NCI-H69 (cell line): Measurements from ENCODE around the gene CEND1.

Experiments used
- DNase-seq: peaks from one replicate; lab custom pipeline; 2025; lab: John Stamatoyannopoulos, UW

CEND1 gene

DNA sequence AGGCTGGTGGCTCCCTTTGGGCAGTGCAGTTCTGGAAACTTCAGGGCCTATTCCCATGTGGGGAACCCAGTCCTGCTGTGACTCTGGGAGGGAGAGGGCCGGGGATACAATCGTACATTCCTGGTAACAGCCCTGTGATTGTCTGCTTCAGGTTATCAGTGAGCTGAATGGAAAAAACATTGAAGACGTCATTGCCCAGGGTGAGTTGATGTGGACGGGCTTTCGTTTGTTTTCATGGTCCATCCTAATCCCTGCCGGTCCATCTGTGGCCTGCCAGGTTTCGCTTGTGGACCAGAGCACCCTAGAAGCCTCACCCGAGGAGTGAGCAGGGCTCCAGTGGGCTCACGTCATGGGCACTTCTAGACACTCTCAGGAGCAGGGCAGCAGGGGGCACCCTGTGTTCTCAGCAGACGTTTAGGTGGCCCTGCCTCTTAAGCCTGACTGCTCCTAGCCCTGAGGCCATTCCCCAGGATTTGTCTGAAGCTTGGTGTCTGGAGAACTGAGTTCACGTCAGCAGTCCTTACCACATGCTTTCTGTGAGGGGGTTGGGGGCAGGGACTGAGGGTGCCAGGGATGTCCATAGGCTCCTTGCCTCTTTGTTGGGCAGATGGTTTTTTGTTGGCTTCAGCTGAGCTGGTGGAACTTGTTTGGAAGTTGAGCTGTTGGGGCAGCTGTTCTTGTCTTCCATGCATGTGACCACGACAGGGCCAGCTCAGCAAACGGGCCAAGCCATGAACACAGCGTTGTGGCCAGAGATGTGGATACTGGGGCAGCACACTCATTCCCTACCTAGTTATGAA is 21.8 kb upstream of the CEND1 start:
- no peak for DNase-seq

- DNase-seq: peak; percentile 57
These were observed 20.2 kb upstream of the CEND1 start for GRCh38 chr11:810040-810567.

DNA sequence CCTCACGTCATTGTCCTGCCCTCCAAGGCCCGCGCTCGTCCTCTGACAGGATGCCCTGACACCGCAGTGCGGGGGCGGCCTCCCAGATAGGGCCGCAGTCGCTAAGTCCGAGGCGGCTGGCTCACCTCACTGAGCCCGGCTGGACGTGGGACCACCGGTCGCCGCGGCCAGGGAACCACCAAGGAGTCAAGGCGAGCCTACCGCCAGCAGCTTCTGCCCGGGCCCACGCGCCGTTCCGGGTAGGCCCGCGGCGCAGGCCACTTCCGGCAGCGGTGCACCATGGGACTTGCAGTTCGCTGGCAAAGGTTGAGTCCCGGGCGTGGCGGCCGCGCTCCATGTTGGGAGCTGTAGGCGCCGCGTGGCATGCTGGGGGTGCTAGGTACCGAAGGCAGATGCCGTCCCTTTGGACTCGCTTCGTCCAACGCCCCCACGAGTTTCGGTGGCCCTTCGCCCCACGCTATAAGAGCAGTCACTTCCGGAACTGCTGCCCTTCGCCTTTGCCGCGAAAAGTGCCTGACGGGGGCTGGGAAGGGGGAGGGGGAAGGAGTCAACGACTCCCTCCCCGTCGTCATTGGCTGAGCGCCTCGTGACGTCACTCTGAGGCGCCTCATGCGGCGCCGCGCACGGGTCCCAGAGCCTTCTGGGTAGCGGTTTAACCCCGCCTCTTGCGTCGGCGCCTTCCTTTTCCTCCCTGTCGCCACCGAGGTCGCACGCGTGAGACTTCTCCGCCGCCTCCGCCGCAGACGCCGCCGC is 19.6 kb upstream of the CEND1 start, which contains the start of gene RPLP2:
Gene RPLP2 (plus strand): TSS at position 681 of the 753 bp plus-strand sequence. CDS start 268 bp downstream, outside the sequence.
- peak; percentile 99 for DNase-seq

DNA sequence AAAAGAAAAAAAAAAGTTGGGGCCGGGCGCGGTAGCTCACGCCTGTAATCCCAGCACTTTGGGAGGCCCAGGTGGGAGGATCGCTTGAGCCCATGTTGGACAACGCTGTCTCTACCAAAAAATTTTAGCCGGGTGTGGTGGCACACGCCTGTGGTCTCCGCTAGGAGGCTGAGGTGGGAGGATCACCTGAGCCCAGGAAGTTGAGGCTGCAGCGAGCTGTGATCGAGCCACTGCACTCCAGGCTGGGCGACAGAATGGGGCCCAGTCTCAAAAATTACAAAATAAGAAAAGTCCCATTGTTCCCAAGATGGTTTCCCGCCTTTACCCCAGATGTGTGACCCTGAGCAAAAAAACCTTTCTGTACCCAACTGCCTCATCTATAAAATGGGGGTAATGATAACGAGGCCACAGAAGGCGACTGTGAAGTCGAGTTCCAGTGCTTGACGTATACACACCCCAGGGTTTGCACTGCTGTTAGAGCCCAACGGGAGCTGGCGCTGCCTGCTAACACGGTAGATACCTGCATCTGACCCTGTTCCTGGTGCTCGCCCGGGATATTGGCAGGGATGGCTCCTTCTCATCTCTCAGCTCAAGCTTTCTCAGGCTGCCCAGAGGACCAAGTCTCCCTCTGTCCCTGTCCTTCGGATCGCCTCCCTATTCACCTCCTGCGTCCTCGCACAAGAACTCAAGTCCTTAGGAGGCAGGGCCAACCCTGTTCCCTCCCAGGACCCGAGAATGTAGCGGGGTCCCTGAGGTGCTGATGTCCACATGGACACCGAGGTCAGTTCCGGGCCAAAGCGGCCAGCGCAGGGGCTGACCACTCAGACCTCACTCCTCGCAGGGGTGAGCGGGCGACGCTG is 18.8 kb upstream of the CEND1 start:
- DNase-seq: peak; percentile 47

DNA sequence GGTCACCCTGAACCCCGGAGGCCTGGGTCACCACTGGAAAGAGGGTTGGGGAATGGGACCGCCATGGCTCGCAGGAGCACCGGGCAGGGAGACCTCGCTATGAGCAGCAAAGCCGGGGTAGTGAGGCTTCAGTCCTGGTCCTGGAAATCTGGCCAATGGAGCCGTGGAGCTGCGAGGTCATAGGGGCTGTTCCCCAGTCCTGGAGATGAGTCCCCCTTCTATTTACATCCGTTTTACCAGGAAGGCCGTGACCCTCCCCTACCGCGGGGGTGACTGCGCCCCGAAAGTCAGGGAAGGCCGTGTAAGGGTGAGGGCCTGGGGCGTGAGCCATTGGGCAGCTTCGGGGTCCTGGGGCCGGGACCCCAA is 14.7 kb upstream of the CEND1 start:
- peak; percentile 55 for DNase-seq

GRCh38 chr11:803770-804598 is 14.1 kb upstream of the CEND1 start:
- peak; percentile 74 for DNase-seq

DNA sequence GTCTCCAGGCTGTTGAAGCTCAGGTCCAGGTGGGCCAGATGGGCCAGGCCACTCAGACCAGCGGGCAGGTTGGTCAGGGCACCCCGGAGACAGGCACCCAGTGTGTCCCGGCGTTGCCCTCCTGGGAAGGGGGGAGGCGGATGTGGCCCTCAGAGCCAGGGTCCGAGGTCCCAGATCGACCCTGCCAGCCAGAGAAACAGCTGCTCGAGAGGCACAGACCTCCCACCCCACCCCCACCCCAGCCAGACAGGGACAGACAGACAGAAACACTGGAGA is 13.5 kb upstream of the CEND1 start:
- DNase-seq: no peak

DNA sequence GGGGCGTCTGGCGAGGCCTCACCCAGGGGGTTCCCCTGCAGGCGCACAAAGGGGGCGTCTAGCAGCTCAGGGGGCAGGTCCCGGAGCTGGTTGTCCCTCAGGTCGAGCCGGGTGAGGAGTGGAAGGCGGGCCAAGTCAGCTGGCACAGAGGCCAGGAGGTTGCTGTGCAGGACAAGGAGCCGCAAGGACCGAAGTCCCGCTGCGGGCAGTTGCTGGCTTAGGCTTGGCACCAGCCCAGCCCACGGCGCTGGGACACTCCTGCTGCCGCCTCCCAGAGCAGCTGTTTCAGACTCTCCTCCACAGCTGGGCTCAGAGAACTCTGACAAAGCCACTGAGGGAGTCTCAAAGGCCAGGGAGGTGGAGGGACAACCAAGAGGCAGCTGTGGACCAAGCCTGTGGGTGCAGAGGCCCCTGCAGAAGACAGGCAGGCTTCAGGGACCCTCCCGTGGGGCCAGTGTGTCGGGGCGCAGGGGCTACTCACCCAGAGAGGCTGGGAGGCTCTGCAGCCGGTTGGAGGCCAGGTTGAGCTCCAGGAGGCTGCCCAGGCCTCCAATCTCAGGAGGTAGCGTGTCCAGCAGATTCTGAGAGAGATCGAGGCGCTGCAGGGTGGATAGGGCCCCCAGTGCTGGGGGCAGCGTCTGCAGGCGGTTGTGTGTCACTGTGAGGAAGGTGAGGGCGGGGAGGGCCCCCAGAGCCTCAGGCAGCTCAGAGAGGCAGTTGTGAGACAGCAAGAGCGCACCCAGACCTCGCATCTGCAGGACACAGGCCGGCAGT is 13.0 kb upstream of the CEND1 start:
- DNase-seq: no peak

DNA sequence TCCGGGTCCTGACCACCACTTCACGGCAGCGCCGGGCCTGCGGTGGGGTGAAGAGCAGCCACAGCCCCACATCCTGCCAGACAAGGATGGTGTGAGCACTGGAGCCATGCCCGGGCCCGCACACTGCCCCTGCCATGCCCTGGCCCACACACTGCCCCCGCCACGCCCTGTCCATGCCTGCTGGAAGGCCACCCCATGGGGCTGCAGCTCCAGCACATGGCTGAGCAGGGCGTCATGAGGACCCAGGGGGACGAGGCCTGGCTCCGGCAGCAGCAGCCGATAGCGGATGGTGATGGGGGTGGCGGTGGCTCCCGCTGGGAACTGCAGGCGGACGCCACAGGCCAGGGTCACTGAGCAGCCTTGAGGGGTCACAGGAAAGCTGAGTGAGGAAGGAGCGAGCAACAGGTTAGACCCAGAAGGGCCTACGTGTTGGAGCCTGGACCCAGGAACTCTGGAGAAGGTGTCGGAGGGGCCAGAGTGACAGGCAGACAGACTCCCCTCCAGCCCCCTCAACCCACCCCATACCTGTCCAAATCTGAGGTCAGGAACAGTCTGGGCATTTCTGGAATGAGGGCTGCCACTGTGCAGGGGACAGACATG is 12.2 kb upstream of the CEND1 start:
- no peak for DNase-seq

DNA sequence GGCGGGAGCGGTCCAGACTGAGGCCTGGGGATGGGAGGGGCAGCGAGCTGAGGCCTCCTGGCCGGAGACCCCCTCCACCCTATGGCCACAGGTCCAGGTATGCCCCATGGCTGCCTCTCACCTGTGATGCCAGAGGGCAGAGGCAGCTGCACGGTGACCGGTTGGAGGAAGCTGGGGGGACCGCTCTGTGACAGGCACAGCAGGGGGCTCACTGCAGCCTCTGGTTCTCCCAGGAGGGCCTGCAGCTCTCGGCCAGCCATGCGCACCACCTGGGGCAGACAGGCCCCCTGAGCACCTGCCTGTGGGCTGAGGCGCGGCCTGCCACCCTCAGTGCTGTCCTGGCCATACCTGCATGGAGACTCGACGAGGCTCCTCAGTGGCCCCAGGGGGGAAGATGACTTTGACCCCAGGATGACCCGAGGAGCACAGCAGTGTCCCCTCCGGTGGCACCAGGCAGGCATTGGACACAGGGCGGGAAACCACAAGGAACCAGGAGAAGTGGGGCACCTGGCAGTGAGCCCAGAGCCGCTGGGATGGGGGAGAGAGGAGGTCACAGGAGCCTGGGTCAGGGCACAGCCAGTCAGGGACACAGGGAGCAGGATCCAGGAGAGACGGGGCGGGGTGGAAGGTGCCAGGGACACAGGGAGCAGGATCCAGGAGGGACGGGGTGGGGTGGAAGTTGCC is 11.3 kb upstream of the CEND1 start:
- DNase-seq: no peak

- no peak for DNase-seq
These were observed 10.6 kb upstream of the CEND1 start for GRCh38 chr11:800473-800872.

DNA sequence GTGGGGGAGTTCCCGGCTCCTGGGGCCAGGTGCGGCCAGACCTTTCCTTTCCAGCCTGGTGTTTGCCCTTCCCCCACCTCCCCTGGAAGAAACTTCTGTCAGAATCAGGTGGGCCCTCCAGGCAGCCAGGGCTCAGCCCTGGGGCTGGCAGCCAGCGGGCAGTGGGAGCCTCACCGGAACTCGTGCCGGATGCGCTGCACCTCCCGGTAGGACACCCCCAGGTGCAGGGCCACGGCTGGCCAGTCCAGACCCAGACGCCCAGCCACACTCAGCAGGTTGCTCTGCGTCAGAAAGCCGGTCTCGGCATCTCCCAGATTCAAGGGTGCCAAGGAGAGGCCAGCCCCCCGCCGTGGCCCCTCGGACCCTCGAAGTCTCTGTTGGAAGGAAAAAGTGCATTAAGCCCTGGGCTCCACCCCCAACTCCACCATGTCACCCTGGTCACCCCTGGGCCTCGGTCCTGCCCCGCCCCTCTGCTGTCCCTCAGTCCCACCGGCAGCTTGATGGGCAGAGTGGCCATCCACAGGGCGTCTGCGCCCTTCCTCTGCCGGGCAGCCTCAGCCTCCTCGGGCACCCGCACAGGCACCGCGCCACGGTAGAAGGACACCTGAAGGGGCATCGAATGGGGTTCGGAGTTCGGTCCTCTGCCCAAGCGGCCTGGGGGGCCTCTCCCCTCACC is 9.9 kb upstream of the CEND1 start:
- DNase-seq: no peak

GRCh38 chr11:798093-798713 is 8.3 kb upstream of the CEND1 start, which contains the start of gene SLC25A22:
SLC25A22 (minus strand) TSS chr11:798281; CDS start chr11:795006, 3,275 bp downstream.
- peak; percentile 91 for DNase-seq

DNA sequence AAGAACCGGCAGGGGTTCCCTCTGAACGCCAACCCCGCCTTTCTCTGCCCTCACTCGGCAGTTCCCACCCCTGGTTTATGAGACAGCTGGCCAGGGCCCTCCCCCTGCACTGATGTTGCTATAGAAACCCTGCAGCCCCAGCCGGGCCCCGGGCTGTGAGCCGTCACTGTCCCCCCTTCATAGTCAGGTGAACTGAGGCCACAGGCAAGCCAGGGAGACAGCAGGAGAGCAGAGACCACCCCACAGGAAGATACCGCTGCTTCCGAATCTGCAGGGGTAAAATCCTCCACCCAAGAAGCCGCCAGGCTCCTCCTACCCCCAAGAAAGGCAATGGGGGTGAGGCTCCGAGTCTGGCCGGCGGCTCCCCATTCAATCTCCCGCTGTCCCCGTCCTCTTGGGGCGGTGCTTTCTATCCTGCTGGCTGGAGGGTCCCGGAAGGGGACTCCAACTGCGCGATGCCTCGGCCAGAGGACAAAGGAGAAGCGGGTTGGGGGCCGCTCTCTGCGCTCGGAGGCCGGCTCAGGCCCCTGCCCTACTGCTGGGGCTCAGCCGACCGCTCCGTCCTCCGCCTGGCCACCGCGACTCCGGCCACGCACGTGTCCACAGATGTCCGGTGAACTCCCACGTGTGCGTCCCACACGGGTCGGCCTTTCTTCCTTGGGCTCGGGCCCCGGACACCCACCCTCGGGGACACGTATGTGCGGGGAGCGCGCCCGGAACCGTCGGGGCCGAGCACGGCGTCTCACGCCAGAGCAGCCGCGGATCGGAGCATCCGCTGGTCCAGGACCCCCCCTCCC is 7.6 kb upstream of the CEND1 start:
- DNase-seq: peak; percentile 96

DNA sequence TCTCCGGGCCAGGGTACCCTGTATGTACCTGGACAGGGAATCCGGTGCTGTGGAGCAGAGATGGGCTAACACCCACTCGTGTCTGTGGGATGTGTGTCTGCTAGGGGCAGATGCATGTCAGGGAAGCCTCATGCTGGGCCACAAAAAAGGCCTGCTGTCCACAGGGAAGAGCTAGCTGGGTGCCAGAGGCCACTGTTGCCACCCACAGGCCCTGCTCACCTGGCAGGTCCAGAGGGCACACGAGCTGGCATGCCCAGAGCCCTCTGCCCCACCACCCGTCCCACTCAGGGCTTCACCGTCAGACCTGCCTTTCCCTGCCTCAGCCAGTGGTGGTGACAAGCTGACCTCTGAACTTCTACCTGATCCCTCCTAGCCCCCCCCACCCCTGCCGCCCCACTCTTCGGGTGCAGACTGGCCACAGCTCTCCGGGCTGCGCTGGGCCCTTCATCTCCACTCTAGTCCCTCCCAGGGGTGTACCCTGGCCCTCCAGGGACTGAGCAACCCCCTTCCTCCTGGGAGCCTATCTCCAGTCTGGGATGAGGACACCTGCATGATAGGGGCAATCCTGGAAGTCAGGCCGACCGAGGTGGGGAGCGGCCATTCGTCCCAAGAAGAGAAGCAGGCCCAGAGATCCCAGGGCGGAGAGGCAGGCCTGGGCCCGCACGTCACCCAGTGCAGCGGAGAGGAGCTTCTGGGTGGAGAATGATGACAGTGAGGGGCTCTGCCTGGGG is 6.8 kb upstream of the CEND1 start:
- peak; percentile 58 for DNase-seq

DNA sequence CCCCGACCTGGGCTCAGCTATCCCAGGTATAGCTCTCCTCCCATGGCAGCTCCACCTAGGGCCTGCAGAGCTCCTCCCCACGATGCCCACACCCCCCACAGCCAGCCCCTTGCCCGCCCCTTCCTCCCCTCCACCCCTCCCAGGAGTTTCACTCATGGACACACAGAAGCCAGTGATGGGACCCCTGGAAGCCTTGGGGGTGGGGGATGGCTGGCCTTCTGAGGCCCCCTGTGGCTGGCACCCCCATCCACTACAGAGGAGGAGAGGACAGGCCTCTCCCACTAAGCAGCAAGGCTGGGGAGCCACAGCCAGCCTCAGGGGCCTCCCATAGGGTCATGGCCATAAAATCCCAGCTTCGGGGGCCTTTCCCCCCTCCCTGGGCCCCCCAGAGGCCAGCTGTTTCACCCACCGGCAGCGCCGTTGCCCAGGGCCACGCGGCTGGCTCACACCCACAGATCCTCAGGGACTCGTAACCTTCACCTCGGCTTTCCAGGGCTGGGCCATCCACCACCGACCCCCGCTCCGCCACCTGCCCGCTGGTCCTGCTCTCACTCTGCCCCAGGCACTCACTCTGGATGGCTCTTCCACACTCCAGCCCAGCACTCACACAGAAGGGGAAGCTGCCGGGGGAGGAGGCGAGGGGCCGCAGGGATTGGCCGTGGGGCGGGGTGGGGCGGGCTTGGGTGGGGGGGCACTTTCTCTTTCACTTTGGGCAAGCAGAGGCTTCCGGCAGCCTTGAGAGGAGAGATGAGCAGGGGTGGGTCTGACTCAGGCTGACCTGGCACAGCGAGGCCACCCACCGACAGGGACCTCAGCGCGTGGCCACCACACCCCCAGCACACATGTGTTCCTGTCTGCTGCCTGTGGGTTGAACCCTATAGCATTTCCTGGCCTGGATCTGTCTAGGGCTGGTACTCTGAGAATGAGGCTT is 6.0 kb upstream of the CEND1 start:
- peak; percentile 89 for DNase-seq
